NB4 (cell line): ENCODE measurements around the gene WTIP.

Source experiments
- DNase-seq: peaks from one replicate; pipeline ENCODE4 v3.0.0; 2010; ENCODE audit warnings: low read depth
- H3K4me3 ChIP-seq: one replicate; pipeline ENCODE4 v1.5.1; 2011; ENCODE audit warnings: mild to moderate bottlenecking, low read depth, low read length, moderate library complexity
- CTCF ChIP-seq: IDR thresholded peaks from one replicate; pipeline ENCODE4 v1.5.1; 2012; ENCODE audit warnings: low read depth, low read length
- MAX ChIP-seq: IDR thresholded peaks from 2 replicates; pipeline ENCODE4 v1.6.1; 2011; ENCODE audit warnings: low read depth, low read length
- MYC ChIP-seq: IDR thresholded peaks from 2 replicates; pipeline ENCODE4 v1.6.1; 2011; ENCODE audit warnings: low read depth, low read length
- POLR2A ChIP-seq: IDR thresholded peaks from 2 replicates; pipeline ENCODE4 v1.6.1; 2011; ENCODE audit warnings: mild to moderate bottlenecking; ENCODE audit not compliant: insufficient read length; ENCODE audit errors: extremely low read depth

The WTIP gene

GRCh38 chr19:34540811-34541557 is 59.4 kb downstream of the WTIP start:
- no peak overlapping the region for H3K4me3 ChIP-seq
- DNase-seq, result no peak
- no peak for TF ChIP-seq MYC
- TF ChIP-seq CTCF, result no peak

- no peak for TF ChIP-seq MAX
- TF ChIP-seq POLR2A, result no peak
- TF ChIP-seq MYC, result no peak
- TF ChIP-seq CTCF, result no peak
- no peak overlapping the region for H3K4me3 ChIP-seq
- DNase-seq, result no peak
Observed at GRCh38 chr19:34549833-34550232, 68.3 kb downstream of the WTIP start.

DNA sequence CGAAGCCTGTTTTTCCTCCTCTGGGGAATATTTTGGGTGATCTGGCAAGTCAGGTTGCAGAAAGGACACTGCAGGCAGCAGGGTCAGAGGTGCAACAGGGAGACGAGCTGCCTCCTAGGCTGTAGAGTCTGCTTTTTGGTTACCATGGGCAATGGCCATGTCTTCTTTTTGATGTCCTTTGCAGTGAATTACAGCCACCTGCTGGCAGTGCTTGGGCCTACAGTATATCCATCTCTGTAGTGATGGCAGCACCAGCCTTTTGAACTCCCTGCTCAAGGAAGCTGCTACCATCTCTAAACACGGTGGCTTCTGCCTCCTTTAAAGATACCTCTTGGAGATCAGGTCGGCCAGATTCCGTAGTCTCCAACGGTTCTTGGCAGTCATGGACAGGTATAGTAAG is 73.9 kb downstream of the WTIP start:
- TF ChIP-seq POLR2A, result no peak
- TF ChIP-seq CTCF, result peak; percentile 15
- H3K4me3 ChIP-seq, result no peak overlapping the region
- DNase-seq, result peak; percentile 20

DNA sequence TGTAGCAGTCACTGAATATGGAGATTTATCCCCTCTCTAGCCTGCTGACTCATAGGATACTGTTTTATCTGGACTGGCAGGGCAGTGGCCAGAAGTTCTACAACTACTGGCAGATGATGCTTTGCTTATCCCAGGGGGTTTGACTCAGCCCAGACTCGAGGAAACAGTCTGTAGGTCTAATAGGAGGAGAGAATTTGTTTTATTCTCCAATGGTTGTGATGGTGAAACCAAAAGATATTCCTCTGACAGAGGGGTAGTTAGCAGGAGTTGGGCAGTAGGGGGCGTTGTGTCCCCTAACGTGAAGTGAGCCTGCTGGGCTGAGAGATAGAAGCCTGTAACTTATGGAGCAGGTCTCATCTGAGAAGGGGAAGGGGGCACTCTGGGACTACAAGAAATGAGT is 74.9 kb downstream of the WTIP start:
- no peak overlapping the region for H3K4me3 ChIP-seq
- TF ChIP-seq CTCF (peak; percentile 40), MAX (no peak)
- peak; percentile 45 for DNase-seq

DNA sequence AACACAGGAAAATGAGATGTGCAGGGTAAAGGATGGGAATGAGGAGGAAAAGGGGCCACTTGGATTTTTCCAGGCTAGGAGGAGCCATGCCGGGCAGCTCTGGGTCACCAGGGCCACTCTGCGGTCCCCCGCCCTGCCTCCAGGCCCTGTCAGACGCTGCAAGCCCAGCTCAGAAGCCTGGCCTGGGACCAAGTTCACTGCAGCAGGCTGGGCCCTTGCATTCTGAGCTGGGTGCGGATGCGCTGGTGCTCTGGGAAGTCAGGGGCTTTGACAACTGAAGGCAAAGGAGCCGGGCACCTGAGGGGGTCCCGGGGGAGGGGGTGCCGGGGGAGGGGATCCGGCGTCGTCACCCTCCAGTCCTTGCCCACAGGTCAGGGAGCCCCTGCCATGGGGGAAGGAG is 77.5 kb downstream of the WTIP start:
- H3K4me3 ChIP-seq, result no peak overlapping the region
- no peak for TF ChIP-seq CTCF
- no peak for TF ChIP-seq MYC
- TF ChIP-seq MAX, result no peak
- TF ChIP-seq POLR2A, result no peak
- DNase-seq, result no peak

DNA sequence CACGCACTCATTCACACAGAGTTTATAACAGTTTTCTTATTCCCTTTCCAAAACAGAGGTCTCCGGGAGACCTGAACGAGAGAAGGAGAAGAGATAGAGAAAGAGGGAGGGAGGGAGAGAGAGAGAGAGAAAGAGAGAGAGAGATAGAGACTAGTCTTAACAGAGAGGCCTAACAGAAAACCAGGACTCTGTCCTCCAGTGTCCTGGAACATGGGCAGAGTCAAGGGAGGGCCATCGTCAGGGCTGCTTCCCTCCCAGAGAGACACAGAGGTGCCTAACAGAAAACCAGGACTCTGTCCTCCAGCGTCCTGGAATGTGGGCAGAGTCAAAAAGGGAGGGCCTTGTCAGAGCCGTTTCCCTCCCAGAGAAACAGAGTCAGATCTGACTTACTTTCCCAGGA is 78.7 kb downstream of the WTIP start:
- DNase-seq, result no peak
- TF ChIP-seq MAX (no peak), CTCF (no peak)
- H3K4me3 ChIP-seq, result no peak overlapping the region
